Endothelial cell (in vitro differentiated cells): ENCODE measurements around the gene DPRX. TPM values are rescaled to one million over a fixed set of nuclear protein-coding genes. Genes with fewer than 3 reads are reported as not detected.

Source experiments
- DNase-seq: peaks from one replicate; pipeline ENCODE4 v3.0.0; 2021; ENCODE audit warnings: low spot score
- H3K27ac Mint-ChIP-seq: one replicate; pipeline ENCODE4 v1.8.0; 2021; ENCODE audit warnings: mixed read lengths, inconsistent platforms; ENCODE audit not compliant: unreplicated experiment
- H3K27me3 Mint-ChIP-seq: one replicate; pipeline ENCODE4 v1.8.0; 2021; ENCODE audit warnings: mild to moderate bottlenecking, moderate library complexity, mixed read lengths, inconsistent platforms; ENCODE audit not compliant: unreplicated experiment
- H3K36me3 Mint-ChIP-seq: one replicate; pipeline ENCODE4 v1.8.0; 2021; ENCODE audit warnings: mild to moderate bottlenecking, low read depth, mixed read lengths, inconsistent platforms; ENCODE audit not compliant: unreplicated experiment
- H3K4me1 Mint-ChIP-seq: one replicate; pipeline ENCODE4 v1.8.0; 2021; ENCODE audit warnings: mild to moderate bottlenecking, mixed read lengths, inconsistent platforms; ENCODE audit not compliant: unreplicated experiment
- H3K4me3 Mint-ChIP-seq: one replicate; pipeline ENCODE4 v1.8.0; 2021; ENCODE audit warnings: mild to moderate bottlenecking, mixed read lengths, inconsistent platforms; ENCODE audit not compliant: unreplicated experiment
- H3K9me3 Mint-ChIP-seq: one replicate; pipeline ENCODE4 v1.8.0; 2021; ENCODE audit warnings: mixed read lengths, inconsistent platforms; ENCODE audit not compliant: unreplicated experiment
- total RNA-seq: library from RNA; stranded (reverse); fragmentation: NEBNext Ultra II Directional; extraction: Animal tissue kit (Norgen Biotek cat#: 25700); gene quantifications from one replicate; pipeline ENCODE4 v1.2.1, GENCODE V29; 2021; ENCODE audit not compliant: unreplicated experiment
- TF ChIP-seq, protein P1 (sequence below): fragments of 200-600 bp; sonication (generic); IDR thresholded peaks from one replicate; pipeline ENCODE4 v1.5.0; 2021; ENCODE audit warnings: antibody characterized with exemption; ENCODE audit not compliant: unreplicated experiment

DPRX gene
- total RNA-seq, 1 donor from 2014 or later: not detected

DNA sequence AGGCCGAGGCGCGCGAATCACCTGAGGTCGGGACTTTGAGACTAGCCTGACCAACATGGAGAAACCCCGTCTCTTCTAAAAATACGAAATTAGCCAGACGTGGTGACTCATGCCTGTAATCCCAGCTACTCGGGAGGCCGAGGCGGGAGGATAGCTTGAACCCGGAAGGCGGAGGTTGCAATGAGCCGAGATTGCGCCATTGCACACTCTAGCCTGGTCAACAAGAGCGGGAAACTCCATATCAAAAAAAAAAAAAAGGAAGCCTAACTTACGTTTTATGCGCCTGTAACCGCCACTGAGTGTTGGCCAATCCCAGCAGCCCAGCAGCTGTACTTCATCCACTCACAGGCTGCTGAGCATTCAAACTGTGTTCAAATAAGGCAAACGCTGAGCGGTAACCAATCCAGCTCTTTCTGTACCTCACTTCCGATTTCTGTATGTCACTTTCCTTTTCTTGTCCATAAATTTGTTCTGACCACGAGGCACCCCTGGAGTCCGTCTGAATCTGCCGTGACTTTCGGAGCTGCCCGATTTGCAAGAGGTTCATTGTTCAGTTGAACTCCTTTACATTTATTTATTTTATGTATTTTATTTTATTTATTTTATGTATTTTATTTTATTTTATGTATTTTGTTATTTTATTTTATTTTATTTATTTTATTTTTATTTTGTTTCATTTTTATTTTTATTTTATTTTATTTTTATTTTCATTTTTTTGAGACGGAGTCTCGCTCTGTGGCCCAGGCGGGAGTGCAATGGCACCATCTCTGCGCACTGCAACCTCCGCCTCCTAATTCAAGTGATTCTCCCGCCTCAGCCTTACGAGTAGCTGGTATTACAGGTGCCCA, 18.2 kb downstream of the DPRX start:
- H3K4me1 Mint-ChIP-seq: no peaks in the 10 kb centered on the region
- no peak overlapping the region for H3K27ac Mint-ChIP-seq
- H3K9me3 Mint-ChIP-seq: peaks cover 9% of the 10 kb centered on the region
- no peak for DNase-seq
- H3K4me3 Mint-ChIP-seq: peak overlapping the region; percentile 37
- peaks cover 11% of the 10 kb centered on the region for H3K36me3 Mint-ChIP-seq
- TF ChIP-seq, protein P1, sequence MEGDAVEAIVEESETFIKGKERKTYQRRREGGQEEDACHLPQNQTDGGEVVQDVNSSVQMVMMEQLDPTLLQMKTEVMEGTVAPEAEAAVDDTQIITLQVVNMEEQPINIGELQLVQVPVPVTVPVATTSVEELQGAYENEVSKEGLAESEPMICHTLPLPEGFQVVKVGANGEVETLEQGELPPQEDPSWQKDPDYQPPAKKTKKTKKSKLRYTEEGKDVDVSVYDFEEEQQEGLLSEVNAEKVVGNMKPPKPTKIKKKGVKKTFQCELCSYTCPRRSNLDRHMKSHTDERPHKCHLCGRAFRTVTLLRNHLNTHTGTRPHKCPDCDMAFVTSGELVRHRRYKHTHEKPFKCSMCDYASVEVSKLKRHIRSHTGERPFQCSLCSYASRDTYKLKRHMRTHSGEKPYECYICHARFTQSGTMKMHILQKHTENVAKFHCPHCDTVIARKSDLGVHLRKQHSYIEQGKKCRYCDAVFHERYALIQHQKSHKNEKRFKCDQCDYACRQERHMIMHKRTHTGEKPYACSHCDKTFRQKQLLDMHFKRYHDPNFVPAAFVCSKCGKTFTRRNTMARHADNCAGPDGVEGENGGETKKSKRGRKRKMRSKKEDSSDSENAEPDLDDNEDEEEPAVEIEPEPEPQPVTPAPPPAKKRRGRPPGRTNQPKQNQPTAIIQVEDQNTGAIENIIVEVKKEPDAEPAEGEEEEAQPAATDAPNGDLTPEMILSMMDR: no peak
- no peaks in the 10 kb centered on the region for H3K27me3 Mint-ChIP-seq

DNA sequence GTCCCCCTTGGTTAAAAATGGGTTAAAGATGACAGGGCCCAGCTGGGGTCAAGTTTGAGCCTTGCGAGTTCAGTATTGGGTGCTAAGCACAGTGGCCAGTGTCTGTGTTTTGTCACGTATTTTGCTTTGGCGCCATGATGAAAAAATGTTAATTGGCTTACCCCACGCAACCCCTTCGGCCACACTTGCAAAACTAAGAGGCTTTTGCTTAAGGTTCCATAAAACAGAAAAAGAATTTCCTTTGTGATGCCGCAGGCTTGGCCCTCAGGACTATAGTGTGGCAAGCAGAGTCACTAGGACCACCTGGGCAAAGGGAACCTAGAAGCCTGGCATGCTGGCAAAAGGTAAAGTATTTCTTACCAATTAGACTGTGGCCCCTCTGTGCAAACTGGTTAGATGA, 20.7 kb downstream of the DPRX start:
- Mint-ChIP-seq H3K27me3 (peaks cover 4% of the 10 kb centered on the region), H3K27ac (no peak overlapping the region), H3K36me3 (peaks cover 13% of the 10 kb centered on the region), H3K9me3 (peaks cover 17% of the 10 kb centered on the region), H3K4me1 (peaks cover 2% of the 10 kb centered on the region), H3K4me3 (no peak overlapping the region)
- DNase-seq: no peak
- TF ChIP-seq, protein P1: no peak

DNA sequence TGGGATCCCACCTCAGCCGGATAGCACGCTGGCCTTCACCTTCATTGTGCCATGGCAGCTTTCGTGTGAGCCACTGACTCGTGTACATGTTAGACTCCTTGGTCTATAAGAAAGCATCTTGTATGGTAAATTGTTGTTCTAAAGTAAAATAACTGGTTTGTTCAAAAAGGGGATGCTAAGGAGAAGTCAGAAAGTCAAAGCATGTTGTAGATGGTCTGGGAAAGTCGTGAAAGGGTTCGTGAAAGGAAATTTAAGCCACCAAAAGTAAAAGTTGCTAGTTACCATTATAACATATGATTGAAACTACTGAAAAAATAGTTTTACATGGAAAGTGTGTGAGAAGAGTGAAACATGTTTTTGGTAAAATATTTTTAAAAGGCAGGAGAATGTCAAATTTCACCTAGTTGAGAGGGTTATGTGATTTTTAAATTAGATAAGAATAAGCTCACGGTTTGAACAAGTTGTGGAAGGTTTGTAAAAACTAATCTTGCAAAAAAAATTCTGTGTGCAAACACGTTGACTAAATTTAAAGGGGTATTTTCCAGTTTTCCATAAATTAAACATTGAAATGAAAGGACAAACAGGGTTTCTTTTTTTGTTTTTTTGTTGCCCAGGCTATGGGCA, 23.4 kb downstream of the DPRX start:
- H3K4me3 Mint-ChIP-seq: peak overlapping the region; percentile 4
- H3K9me3 Mint-ChIP-seq: peaks cover 14% of the 10 kb centered on the region
- no peak for DNase-seq
- H3K27ac Mint-ChIP-seq: no peak overlapping the region
- TF ChIP-seq, protein P1: no peak
- peaks cover 11% of the 10 kb centered on the region for H3K36me3 Mint-ChIP-seq
- peaks cover 5% of the 10 kb centered on the region for H3K27me3 Mint-ChIP-seq
- H3K4me1 Mint-ChIP-seq: peaks cover 4% of the 10 kb centered on the region

DNA sequence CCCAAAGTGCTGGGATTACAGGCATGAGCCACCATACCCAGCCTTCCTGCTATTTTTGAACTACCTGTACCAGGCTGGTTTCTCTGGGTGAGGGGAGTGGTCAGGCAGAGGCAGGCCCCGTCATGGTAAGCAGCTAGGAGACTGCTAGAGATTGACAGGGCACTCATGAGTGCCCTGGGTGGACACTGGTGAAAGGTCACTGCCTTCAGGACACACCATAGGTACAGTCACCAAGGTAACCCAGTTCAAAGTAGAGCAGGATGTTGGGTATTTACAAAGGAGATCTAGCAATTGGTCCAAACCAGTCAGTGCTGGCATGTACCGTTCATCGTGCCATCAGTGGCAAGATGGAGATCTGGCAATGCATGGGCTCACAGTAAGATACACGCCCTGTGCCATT, 25.5 kb downstream of the DPRX start:
- TF ChIP-seq, protein P1: no peak
- Mint-ChIP-seq H3K4me1 (peaks cover 20% of the 10 kb centered on the region), H3K27ac (no peak overlapping the region), H3K27me3 (peaks cover 5% of the 10 kb centered on the region), H3K9me3 (peaks cover 9% of the 10 kb centered on the region), H3K4me3 (no peak overlapping the region), H3K36me3 (peaks cover 8% of the 10 kb centered on the region)
- no peak for DNase-seq

DNA sequence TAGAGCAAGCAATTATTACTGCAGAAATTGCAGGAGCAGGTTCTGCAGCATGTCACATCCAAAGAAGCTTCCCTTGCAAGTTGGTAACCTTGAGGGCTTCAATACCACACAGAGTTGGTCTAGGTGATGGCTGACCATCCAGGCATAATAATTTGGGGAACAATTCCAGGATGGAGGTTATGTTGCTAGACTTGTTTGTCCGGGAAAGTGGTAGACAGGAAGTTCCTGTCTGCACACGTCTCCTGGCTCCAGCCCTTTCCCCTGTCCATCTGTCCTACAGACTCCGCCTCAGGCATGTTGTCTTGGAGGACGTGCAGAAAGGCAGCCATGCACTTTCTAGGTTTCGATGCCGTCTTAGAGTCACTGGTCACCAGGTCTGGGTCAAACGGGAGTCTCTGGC, 26.0 kb downstream of the DPRX start:
- peaks cover 9% of the 10 kb centered on the region for H3K9me3 Mint-ChIP-seq
- no peak overlapping the region for H3K27ac Mint-ChIP-seq
- peaks cover 5% of the 10 kb centered on the region for H3K27me3 Mint-ChIP-seq
- peaks cover 21% of the 10 kb centered on the region for H3K4me1 Mint-ChIP-seq
- H3K4me3 Mint-ChIP-seq: no peak overlapping the region
- TF ChIP-seq, protein P1: no peak
- no peak for DNase-seq
- H3K36me3 Mint-ChIP-seq: peaks cover 8% of the 10 kb centered on the region
